ENCODE measurements around the gene TRIM6. TPM values are rescaled to one million over a fixed set of nuclear protein-coding genes. Genes with fewer than 3 reads are reported as not detected.

Gene TRIM6
- total RNA-seq, 1 experiment from 2014 or later: 17.9 TPM

GRCh38 chr11:5618807-5619206 is 22.4 kb downstream of the TRIM6 start:
- Histone ChIP-seq H3K79me2 (ENCODE audit: insufficient read depth, low read length) (no peaks in the 10 kb centered on the region; the same call in 1 of the 2 replicates), H3K9me3 (ENCODE audit: control insufficient read depth, low read depth, low read length) (no peaks in the 10 kb centered on the region), H3K4me2 (ENCODE audit: insufficient read depth, insufficient read length, low read length) (no peak overlapping the region), H4K20me1 (ENCODE audit: control insufficient read depth, insufficient read depth, insufficient read length) (no peaks in the 10 kb centered on the region), H2BK20ac (ENCODE audit: low read depth, low read length, poor library complexity, severe bottlenecking) (no peak overlapping the region), H3K4ac (ENCODE audit: low read depth, low read length) (no peak overlapping the region), H3K9ac (ENCODE audit: extremely low read depth, insufficient read length, low read length) (no peak overlapping the region), H3K27me3 (ENCODE audit: insufficient read depth, low read length) (no peaks in the 10 kb centered on the region), H3K4me1 (ENCODE audit: insufficient read depth, low read length) (peaks cover 13% of the 10 kb centered on the region; the same call in 1 of the 2 replicates), H4K8ac (replicated peaks; ENCODE audit: insufficient read length, low read depth, low read length) (no peak overlapping the region), H2BK120ac (ENCODE audit: low read depth, low read length, poor library complexity, severe bottlenecking) (no peak overlapping the region), H3K56ac (ENCODE audit: insufficient read length, low read depth, low read length) (no peak overlapping the region), H4K5ac (ENCODE audit: insufficient read length, low read depth, low read length) (no peak overlapping the region), H2AFZ (ENCODE audit: low read length) (no peak overlapping the region), H2BK15ac (ENCODE audit: low read depth, low read length) (no peak overlapping the region), H3K79me1 (ENCODE audit: insufficient read depth, low read depth, low read length, poor library complexity, severe bottlenecking) (no peaks in the 10 kb centered on the region), H3K14ac (ENCODE audit: insufficient read depth, low read length) (no peak overlapping the region), H3K27ac (ENCODE audit: insufficient read length, low read depth, low read length) (no peak overlapping the region), H3T11ph (ENCODE audit: low read length) (no peak overlapping the region), H3K18ac (ENCODE audit: insufficient read length, low read depth, low read length) (no peak overlapping the region), H3K23ac (ENCODE audit: insufficient read length, low read depth, low read length) (no peak overlapping the region), H4K91ac (ENCODE audit: insufficient read length, low read depth, low read length) (no peak overlapping the region), H2BK5ac (ENCODE audit: insufficient read length, low read length) (no peak overlapping the region), H3K23me2 (ENCODE audit: insufficient read length, low read depth, low read length, poor library complexity, severe bottlenecking) (no peaks in the 10 kb centered on the region), H2BK12ac (ENCODE audit: insufficient read length, low read depth, low read length) (no peak overlapping the region), H2AK5ac (ENCODE audit: insufficient read length, low read length) (no peak overlapping the region)
- no peak overlapping the region for H3K4me3 Mint-ChIP-seq
- no peak overlapping the region for H3K27ac Mint-ChIP-seq
- H3K27me3 Mint-ChIP-seq (ENCODE audit: low read depth): no peaks in the 10 kb centered on the region
- no peak for DNase-seq
- no peak for TF ChIP-seq CTCF (conservative IDR thresholded peaks at IDR 0.05)
- peaks cover 17% of the 10 kb centered on the region in 2 experiments for H3K4me1 Mint-ChIP-seq
- whole genome bisulfite sequencing (ENCODE audit: extremely low coverage, insufficient read length, low lambda C conversion rate): no CpG with 5 or more reads among the region's 3 CpGs
- H3K36me3 Mint-ChIP-seq (ENCODE audit: insufficient read depth in 1 of 3, low read depth in 3 of 3): no peaks in the 10 kb centered on the region
- no peaks in the 10 kb centered on the region for H3K9me3 Mint-ChIP-seq

Data from H9 (cell line).